H1 (cell line): ENCODE data around the gene POLR1B. TPM values are rescaled to one million over a fixed set of nuclear protein-coding genes. Genes with fewer than 3 reads are reported as not detected.

ENCODE experiments used
- CTCF ChIA-PET: fragments of 300-600 bp; sonication (Branson Sonifier 250); formaldehyde crosslinking; loops from one replicate; lab custom pipeline; 2021; ENCODE audit not compliant: partially characterized antibody; lab: Charles Lee
- POLR2A ChIA-PET: fragments of 300-600 bp; sonication (Branson Sonifier 250); formaldehyde crosslinking; loops from one replicate; lab custom pipeline; 2021; ENCODE audit warnings: inconsistent platforms; ENCODE audit not compliant: partially characterized antibody; lab: Charles Lee
- DNase-seq, 2 experiments: peaks; one replicate each; pipeline versions ENCODE4 v3.0.0 to v3.0.0-alpha.2; 2010 to 2022; ENCODE audit warnings: low spot score in 2 of 2, low read depth in 1 of 2, mixed read lengths in 1 of 2
- FAIRE-seq: peaks from 2 replicates; lab custom pipeline; 2011; peaks lifted over from hg19 to GRCh38; lab: Jason Lieb, UNC
- H2AFZ ChIP-seq: 2 replicates; pipeline ENCODE4 v1.8.1; 2012; ENCODE audit warnings: low read length, inconsistent platforms
- H2AK5ac ChIP-seq: 2 replicates; pipeline ENCODE4 v1.6.1; 2013; ENCODE audit warnings: low read depth, low read length
- H2BK120ac ChIP-seq: replicated peaks from 2 replicates; pipeline ENCODE3; 2013; ENCODE audit warnings: low read depth, low read length, inconsistent platforms
- H2BK12ac ChIP-seq: 2 replicates; pipeline ENCODE4 v1.6.1; 2013; ENCODE audit warnings: low read depth, low read length
- H2BK15ac ChIP-seq: 2 replicates; pipeline ENCODE4 v1.6.1; 2013; ENCODE audit warnings: low read length
- H2BK20ac ChIP-seq: 2 replicates; pipeline ENCODE4 v1.6.1; 2013; ENCODE audit warnings: low read length
- H2BK5ac ChIP-seq: 2 replicates; pipeline ENCODE4 v1.6.1; 2013; ENCODE audit warnings: low read depth, low read length
- H3K14ac ChIP-seq: 2 replicates; pipeline ENCODE4 v1.6.1; 2013; ENCODE audit warnings: inconsistent platforms; ENCODE audit not compliant: insufficient read length
- H3K18ac ChIP-seq: 2 replicates; pipeline ENCODE4 v1.6.1; 2013; ENCODE audit warnings: low read length; ENCODE audit errors: extremely low read depth
- H3K23ac ChIP-seq: 2 replicates; pipeline ENCODE4 v1.6.1; 2013; ENCODE audit warnings: inconsistent platforms; ENCODE audit not compliant: insufficient read length
- H3K23me2 ChIP-seq: 2 replicates; pipeline ENCODE4 v1.6.1; 2013; ENCODE audit warnings: low read depth, low read length
- H3K27ac ChIP-seq: 2 replicates; pipeline ENCODE4 v1.6.1; 2011; ENCODE audit warnings: low read depth, low read length, inconsistent platforms
- H3K27me3 ChIP-seq, 4 experiments: replicated peaks in 1 of 4; 1 replicate in 1 of 4; 2 replicates in 3 of 4; pipeline versions ENCODE4 v1.6.1 to v1.8.1; 2011 to 2013; ENCODE audit warnings: low read length in 3 of 4, mild to moderate bottlenecking in 3 of 4, inconsistent platforms in 2 of 4, mixed read lengths in 2 of 4, moderate library complexity in 1 of 4; ENCODE audit not compliant: control insufficient read depth in 3 of 4, insufficient read depth in 3 of 4; ENCODE audit errors: extremely low read depth in 1 of 4
- H3K36me3 ChIP-seq, 4 experiments: 2 replicates each; pipeline versions ENCODE4 v1.6.1 to v1.8.1; 2011 to 2013; ENCODE audit warnings: mild to moderate bottlenecking in 4 of 4, low read length in 3 of 4, moderate library complexity in 2 of 4, control low read depth in 1 of 4, inconsistent platforms in 1 of 4; ENCODE audit not compliant: insufficient read depth in 4 of 4, control insufficient read depth in 2 of 4
- H3K4ac ChIP-seq: replicated peaks from 2 replicates; pipeline ENCODE3; 2013; ENCODE audit warnings: low read length, low read depth, mixed read lengths, inconsistent platforms; ENCODE audit not compliant: insufficient read length
- H3K4me1 ChIP-seq, 4 experiments: replicated peaks in 1 of 4; 1 replicate in 1 of 4; 2 replicates in 3 of 4; pipeline versions ENCODE4 v1.6.1 to v1.8.1; 2011 to 2013; ENCODE audit warnings: low read length in 3 of 4, inconsistent platforms in 2 of 4, mixed read lengths in 1 of 4; ENCODE audit not compliant: insufficient read depth in 4 of 4, control insufficient read depth in 3 of 4
- H3K4me2 ChIP-seq, 2 experiments: 2 replicates each; pipeline versions ENCODE4 v1.6.1 to v1.8.1; 2011 to 2013; ENCODE audit warnings: low read depth in 2 of 2, low read length in 2 of 2, control low read depth in 1 of 2, inconsistent platforms in 1 of 2, mild to moderate bottlenecking in 1 of 2; ENCODE audit not compliant: insufficient read depth in 1 of 2
- H3K4me3 ChIP-seq, 4 experiments: fragments of 200-600, 300-600 bp in 1 of 4; sonication (generic), shearing (Covaris generic), sonication (Bioruptor Twin) in 1 of 4; 2 replicates each; pipeline versions ENCODE4 v1.5.1 to v1.8.1; 2011 to 2016; ENCODE audit warnings: low read length in 4 of 4, low read depth in 3 of 4, control low read depth in 2 of 4, inconsistent platforms in 2 of 4, mild to moderate bottlenecking in 2 of 4, mixed read lengths in 1 of 4, moderate library complexity in 1 of 4; ENCODE audit not compliant: insufficient read depth in 2 of 4; ENCODE audit errors: extremely low read depth in 1 of 4
- H3K56ac ChIP-seq: replicated peaks from 2 replicates; pipeline ENCODE3; 2013; ENCODE audit warnings: low read depth, mild to moderate bottlenecking, mixed read lengths, low read length, inconsistent platforms; ENCODE audit not compliant: insufficient read length
- H3K79me1 ChIP-seq: 2 replicates; pipeline ENCODE4 v1.6.1; 2013; ENCODE audit warnings: low read depth, low read length, control low read depth
- H3K79me2 ChIP-seq, 2 experiments: 2 replicates each; pipeline versions ENCODE4 v1.6.1 to v1.8.1; 2012 to 2013; ENCODE audit warnings: low read length in 2 of 2, mild to moderate bottlenecking in 2 of 2, inconsistent platforms in 1 of 2; ENCODE audit not compliant: insufficient read depth in 2 of 2, control insufficient read depth in 1 of 2
- H3K9ac ChIP-seq, 4 experiments: replicated peaks in 1 of 4; 1 replicate in 1 of 4; 2 replicates in 3 of 4; pipeline versions ENCODE4 v1.6.1 to v1.8.1; 2011 to 2013; ENCODE audit warnings: low read depth in 3 of 4, low read length in 3 of 4, control low read depth in 2 of 4, mild to moderate bottlenecking in 2 of 4, moderate library complexity in 2 of 4, inconsistent platforms in 1 of 4; ENCODE audit errors: extremely low read depth in 1 of 4
- H3K9me3 ChIP-seq, 2 experiments: 2 replicates each; pipeline versions ENCODE4 v1.6.1 to v1.8.1; 2012 to 2013; ENCODE audit warnings: mild to moderate bottlenecking in 2 of 2, moderate library complexity in 2 of 2, control low read depth in 1 of 2, inconsistent platforms in 1 of 2, low read depth in 1 of 2, low read length in 1 of 2, mixed read lengths in 1 of 2; ENCODE audit not compliant: insufficient read depth in 2 of 2
- H4K20me1 ChIP-seq, 2 experiments: replicated peaks in 1 of 2; 2 replicates each; pipeline versions ENCODE3 to v1.8.1; 2011 to 2013; ENCODE audit warnings: inconsistent platforms in 2 of 2, low read length in 2 of 2, mild to moderate bottlenecking in 1 of 2; ENCODE audit not compliant: insufficient read depth in 2 of 2, control insufficient read depth in 1 of 2
- H4K5ac ChIP-seq: 2 replicates; pipeline ENCODE4 v1.6.1; 2013; ENCODE audit warnings: low read length, low read depth, mixed read lengths, inconsistent platforms; ENCODE audit not compliant: insufficient read length
- H4K8ac ChIP-seq: 2 replicates; pipeline ENCODE4 v1.8.0; 2013; ENCODE audit warnings: mild to moderate bottlenecking, moderate library complexity, low read length, inconsistent platforms; ENCODE audit not compliant: insufficient read depth; ENCODE audit errors: extremely low read depth
- H4K91ac ChIP-seq: replicated peaks from 2 replicates; pipeline ENCODE3; 2013; ENCODE audit warnings: low read length, mixed read lengths, inconsistent platforms; ENCODE audit not compliant: insufficient read length
- CTBP2 ChIP-seq: IDR thresholded peaks from 2 replicates; pipeline ENCODE4 v1.7.0; 2011; ENCODE audit warnings: borderline replicate concordance, mild to moderate bottlenecking, moderate library complexity, mixed read lengths, low read length; ENCODE audit not compliant: insufficient read depth, insufficient read length
- EGR1 ChIP-seq: IDR thresholded peaks from 2 replicates; pipeline ENCODE4 v1.6.1; 2011; ENCODE audit warnings: low read depth, low read length, borderline replicate concordance
- FOSL1 ChIP-seq: IDR thresholded peaks from 2 replicates; pipeline ENCODE4 v1.6.1; 2011; ENCODE audit warnings: mild to moderate bottlenecking, low read depth, low read length, moderate library complexity; ENCODE audit not compliant: insufficient read depth
- SP4 ChIP-seq: IDR thresholded peaks from 2 replicates; pipeline ENCODE4 v1.6.1; 2012; ENCODE audit warnings: low read length, inconsistent platforms
- TAF7 ChIP-seq: optimal IDR thresholded peaks from 2 replicates; pipeline ENCODE3; 2011; ENCODE audit warnings: low read depth, mild to moderate bottlenecking, inconsistent platforms, low read length, moderate library complexity, borderline replicate concordance
- TBP ChIP-seq: IDR thresholded peaks from 2 replicates; pipeline ENCODE4 v1.6.1; 2011; ENCODE audit warnings: low read depth, low read length, improper control_type of control experiment
- WGBS, 2 experiments: shearing (Covaris generic) in 1 of 2; methylation state at CpG; one replicate each; pipeline versions ENCODE4 v1.1.6 to v1.1.7; 2013 to 2015; ENCODE audit warnings: low lambda C conversion rate in 2 of 2, mixed read lengths in 2 of 2, inconsistent platforms in 1 of 2, low coverage in 1 of 2, missing lambda C conversion rate in 1 of 2; ENCODE audit not compliant: insufficient replicate concordance in 2 of 2, insufficient coverage in 1 of 2, insufficient read length in 1 of 2; ENCODE audit errors: extremely low coverage in 1 of 2, missing lambda C conversion rate in 1 of 2; 5-methylcytosine and 5-hydroxymethylcytosine counted together
- polyA plus RNA-seq, 7 experiments: library from polyadenylated mRNA; depleted of rRNA in 3 of 7; stranded (reverse) in 5 of 7; unstranded in 2 of 7; fragments of >200 nt in 5 of 7; fragments of 200-250 nt in 2 of 7; gene quantifications; 1 replicate in 5 of 7; 2 replicates in 1 of 7; 4 replicates in 1 of 7; pipeline versions ENCODE4 v1.2.1 to v1.2.3, GENCODE V29; 2011 to 2013; ENCODE audit warnings: missing spikeins in 2 of 7, mixed read lengths in 2 of 7
- total RNA-seq: library from RNA; stranded (reverse); fragmentation: NEBNext Ultra II Directional; extraction: Animal tissue kit (Norgen Biotek cat#: 25700); gene quantifications from 2 replicates; pipeline ENCODE4 v1.2.1, GENCODE V29; 2021
- TF ChIP-seq, protein P1 (sequence below): IDR thresholded peaks from 2 replicates; pipeline ENCODE4 v1.6.1; 2011; ENCODE audit warnings: low read depth, mild to moderate bottlenecking, low read length; ENCODE audit not compliant: insufficient read depth

POLR1B gene
- total and polyA plus RNA-seq, 2 of the 8 experiments (the other 6 are each of a cell fraction or from before 2014, with no cell fraction given), result 24.3 to 69.4 TPM

GRCh38 chr2:112530728-112531127, 11.5 kb upstream of the POLR1B start:
- no peak overlapping the region for H3K4ac ChIP-seq
- H2BK15ac ChIP-seq, result no peak overlapping the region
- no peak overlapping the region for H2AK5ac ChIP-seq
- peaks cover 1 to 2% of the 10 kb centered on the region in 2 experiments for H4K20me1 ChIP-seq
- H3K36me3 ChIP-seq, result peaks cover 2 to 15% (median 9%) of the 10 kb centered on the region in 4 experiments; a peak in 6 of 8 replicates
- no peak overlapping the region for H3K4me3 ChIP-seq
- no peak for DNase-seq
- no peak overlapping the region for H4K8ac ChIP-seq
- no peak overlapping the region for H2BK20ac ChIP-seq
- no peak overlapping the region for H3K18ac ChIP-seq
- TF ChIP-seq TBP (no peak), EGR1 (no peak), CTBP2 (no peak), TAF7 (no peak), SP4 (no peak), FOSL1 (no peak)
- TF ChIP-seq, protein P1, sequence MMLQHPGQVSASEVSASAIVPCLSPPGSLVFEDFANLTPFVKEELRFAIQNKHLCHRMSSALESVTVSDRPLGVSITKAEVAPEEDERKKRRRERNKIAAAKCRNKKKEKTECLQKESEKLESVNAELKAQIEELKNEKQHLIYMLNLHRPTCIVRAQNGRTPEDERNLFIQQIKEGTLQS, result no peak
- TF ChIP-seq, all 59 proteins: peak for 0
- no peaks in the 10 kb centered on the region for H3K79me2 ChIP-seq
- H2BK5ac ChIP-seq, result no peak overlapping the region
- H3K79me1 ChIP-seq, result no peaks in the 10 kb centered on the region; the same call in 1 of the 2 replicates
- ChIA-PET POLR2A (interaction anchor here (0.6 kb wide), 1 partner anchor 246 kb away, joined by 3 read pairs; no protein-coding TSS in a partner anchor), CTCF (no interaction called here)
- no peaks in the 10 kb centered on the region for H3K23me2 ChIP-seq
- no peak overlapping the region for H4K5ac ChIP-seq
- no peak overlapping the region for H2AFZ ChIP-seq
- H3K9ac ChIP-seq, result no peak overlapping the region
- H3K4me2 ChIP-seq, result no peak overlapping the region
- no peak for FAIRE-seq
- H3K23ac ChIP-seq, result no peak overlapping the region
- no peaks in the 10 kb centered on the region for H3K4me1 ChIP-seq
- no peak overlapping the region for H3K56ac ChIP-seq
- H3K27me3 ChIP-seq, result no peaks in the 10 kb centered on the region
- H2BK12ac ChIP-seq, result no peak overlapping the region
- no peak overlapping the region for H3K14ac ChIP-seq
- no peak overlapping the region for H2BK120ac ChIP-seq
- H3K27ac ChIP-seq, result no peak overlapping the region
- no peaks in the 10 kb centered on the region for H3K9me3 ChIP-seq
- 87% methylated on average over 4 of the region's 4 CpGs; no CpG with 5 or more reads in 1 of the 2 experiments for WGBS, 2 experiments
- H4K91ac ChIP-seq, result no peak overlapping the region
